ENCODE data around the gene CD300LG.
"Not testable (repeated sequence)": the region's sequence is repeated elsewhere in the genome, so short reads cannot be mapped to it uniquely, and the experiment has no call there.

The CD300LG gene, protein sequence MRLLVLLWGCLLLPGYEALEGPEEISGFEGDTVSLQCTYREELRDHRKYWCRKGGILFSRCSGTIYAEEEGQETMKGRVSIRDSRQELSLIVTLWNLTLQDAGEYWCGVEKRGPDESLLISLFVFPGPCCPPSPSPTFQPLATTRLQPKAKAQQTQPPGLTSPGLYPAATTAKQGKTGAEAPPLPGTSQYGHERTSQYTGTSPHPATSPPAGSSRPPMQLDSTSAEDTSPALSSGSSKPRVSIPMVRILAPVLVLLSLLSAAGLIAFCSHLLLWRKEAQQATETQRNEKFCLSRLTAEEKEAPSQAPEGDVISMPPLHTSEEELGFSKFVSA

DNA sequence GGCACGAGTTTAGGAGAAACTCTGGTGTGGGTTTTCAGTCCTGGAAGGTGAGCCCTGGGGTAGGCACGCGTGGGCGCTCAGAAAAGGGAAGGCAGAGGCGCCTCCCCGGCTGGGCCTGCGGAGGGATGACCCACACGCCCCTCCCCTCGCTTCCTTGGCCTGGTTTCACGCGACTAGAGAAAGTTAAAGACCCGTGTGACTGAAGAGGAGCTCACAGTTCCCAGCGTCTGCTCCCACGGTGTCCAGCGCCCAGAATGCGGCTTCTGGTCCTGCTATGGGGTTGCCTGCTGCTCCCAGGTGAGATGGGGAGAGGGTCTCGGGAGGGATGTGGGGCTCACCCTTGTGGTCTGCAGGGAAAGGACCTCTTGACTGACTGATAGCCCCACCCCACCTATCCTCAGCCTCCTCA, at the start of gene CD300LG:
Gene CD300LG, plus strand, starts transcription at position 214 of the 409 bp plus-strand sequence. Its CDS starts 41 bp downstream, at position 255.
- no peak for DNase-seq

DNA sequence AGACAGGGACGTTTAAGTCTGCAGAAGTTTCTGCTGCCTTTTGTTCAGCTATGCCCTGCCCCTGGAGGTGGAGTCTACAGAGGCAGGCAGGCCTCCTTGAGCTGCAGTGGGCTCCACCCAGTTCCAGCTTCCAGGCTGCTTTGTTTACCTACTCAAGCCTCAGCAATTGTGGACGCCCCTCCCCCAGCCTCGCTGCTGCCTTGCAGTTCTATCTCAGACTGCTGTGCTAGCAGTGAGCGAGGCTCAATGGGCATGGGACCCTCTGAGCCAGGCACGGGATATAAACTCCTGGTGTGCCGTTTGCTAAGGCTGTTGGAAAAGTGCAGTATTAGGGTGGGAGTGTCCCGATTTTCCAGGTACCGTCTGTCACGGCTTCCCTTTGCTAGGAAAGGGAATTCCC, 49.0 kb upstream of the CD300LG start:
- DNase-seq, result not testable (repeated sequence)

DNA sequence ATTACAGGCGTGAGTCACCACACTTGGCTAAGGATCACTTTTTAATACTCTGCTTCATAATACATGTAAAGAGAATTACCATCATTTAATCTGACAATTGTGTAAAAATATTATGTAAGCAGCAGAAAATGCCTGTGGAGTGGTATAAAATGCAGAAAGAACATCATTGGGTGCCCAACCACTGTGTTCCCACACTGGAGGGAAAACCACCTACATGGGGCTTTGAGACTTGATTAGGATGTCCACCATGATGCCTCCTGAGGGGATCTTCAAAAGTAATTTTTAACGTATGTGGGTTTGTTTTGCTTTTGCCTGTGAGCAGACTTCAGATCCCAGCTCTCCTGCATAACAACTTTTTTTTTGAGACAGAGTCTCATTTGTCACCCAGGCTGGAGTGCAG, 47.9 kb upstream of the CD300LG start:
- DNase-seq, result no peak

DNA sequence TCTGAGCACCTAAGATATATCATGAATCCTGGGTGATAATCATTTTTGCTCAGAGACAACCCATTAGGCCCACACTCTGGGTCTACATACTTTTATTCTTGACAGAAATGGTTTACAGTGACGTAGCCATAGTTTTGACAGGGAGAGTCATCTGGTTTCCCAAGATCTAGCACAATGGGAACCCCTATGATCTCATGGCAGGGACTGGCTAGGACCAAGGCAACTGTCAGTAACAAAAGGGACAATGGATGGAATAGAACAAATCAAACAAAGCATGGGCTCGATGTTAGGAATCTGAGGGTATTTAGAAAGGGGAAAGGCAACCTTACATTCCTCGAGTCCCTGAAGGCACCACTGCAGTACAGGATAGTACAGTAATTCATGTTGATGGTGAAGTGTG, 46.2 kb upstream of the CD300LG start:
- no peak for DNase-seq

DNA sequence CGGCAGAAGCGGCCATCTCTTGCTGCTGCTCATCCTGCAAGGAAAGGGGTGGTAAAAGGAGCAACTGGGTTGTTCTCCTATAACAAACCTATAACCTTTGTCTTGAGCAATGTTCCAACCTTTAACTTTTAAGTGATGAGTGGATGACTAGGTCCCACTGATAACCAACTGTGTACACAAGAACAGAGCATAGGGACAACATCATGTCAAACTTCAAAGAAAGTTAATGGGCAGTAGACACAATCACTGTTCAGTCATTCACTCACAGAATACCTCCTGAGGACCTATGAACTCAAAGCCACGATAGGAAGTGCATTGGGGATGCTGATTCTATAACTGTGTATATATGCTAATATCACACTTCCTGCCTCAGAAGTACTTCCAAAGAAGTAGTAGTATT, 45.1 kb upstream of the CD300LG start:
- DNase-seq, result no peak

DNA sequence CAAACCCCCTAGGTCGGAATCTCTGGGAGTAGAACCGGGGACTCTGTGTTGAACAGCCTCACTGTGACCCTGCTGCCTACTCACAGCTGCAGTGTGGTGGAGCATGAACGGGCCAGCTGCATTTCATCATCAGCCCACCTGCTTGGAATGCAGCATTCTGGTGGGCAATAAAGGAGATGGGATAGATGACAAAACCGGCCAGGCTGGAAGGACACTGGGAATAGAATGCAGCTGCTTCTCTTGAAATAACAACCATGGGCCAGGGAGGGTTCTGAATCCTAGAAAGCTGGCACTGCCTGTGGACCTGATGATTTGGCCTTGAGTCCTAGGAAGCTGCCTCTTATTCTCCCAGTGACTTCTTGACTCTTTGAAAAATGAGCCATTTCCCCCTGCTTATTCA, 43.2 kb upstream of the CD300LG start:
- DNase-seq, result no peak

DNA sequence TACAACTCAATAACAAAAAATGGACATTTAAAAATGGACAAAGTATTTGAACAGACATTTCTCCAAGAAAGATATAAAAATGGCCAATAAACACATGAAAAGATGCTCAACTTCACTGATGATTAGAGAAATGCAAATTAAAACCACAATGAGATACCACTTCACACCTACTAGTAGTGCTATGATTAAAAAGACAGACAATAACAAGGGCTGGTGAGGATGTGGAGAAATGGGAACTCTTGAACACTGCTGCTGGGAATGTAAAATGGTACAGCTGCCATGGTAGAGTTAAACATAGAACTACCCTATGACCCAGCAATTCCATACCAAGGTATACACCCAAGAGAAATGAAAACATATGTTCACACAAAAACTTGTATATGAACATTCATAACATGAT, 41.9 kb upstream of the CD300LG start:
- DNase-seq, result no peak

DNA sequence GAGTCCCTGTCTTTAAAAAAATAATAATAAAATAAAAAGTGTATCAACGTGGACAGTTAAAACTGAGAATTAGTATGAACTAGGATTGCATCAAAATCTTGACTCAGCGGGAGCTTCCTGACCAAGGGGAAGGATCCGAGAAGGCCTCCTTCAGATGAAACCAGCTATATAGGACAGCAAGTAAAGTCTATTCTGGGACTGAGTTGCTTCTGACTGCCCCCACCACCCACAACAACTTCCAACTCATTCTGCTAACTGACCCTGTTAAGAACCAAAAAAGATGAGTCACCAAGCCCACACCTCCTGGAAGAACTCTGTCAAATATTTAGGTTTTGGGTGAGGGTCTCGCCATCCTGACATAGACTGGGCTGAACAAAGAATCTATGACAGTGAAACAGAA, 38.9 kb upstream of the CD300LG start:
- DNase-seq, result no peak

DNA sequence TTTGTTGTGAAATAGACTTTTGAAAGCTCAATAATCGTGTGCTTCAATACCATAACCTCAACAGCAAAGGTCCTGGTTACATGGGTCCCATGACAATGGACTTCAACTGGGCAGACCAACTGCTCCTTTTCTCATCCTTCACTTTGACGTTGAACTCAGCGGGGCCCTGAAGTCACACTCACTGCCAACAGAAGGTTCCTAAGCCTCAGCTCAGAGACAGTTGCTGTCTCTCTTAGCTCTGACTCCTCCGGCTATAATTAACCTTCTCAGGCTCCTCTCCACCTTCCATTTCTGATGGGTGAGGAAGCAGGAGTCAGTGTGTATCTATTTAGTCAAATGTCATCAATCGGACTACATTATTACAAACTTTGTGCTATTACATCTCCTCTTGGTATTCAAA, 37.9 kb upstream of the CD300LG start:
- no peak for DNase-seq

DNA sequence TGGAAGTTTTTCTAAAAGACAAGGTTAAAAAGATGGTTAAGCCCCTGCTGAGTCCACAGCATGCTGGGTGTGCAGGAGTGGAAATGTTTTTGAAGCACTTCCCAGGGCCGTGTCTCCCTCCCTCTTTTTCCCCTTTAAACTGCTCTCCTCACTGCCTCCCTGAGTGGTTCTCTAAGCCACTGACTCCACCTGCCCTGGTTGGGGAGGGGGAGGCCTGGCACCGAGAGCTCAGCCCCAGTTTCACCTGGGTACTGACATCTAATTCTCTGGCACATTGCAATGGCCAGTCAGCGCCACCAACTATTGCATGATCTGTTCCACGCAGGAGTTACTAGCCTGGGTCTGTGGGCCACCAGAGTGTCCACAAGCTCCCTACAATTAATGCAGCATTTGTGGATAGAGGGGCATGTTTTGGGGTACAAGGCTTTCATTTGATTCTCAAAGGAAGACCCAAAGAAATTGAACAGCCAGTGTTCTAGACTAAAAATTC, 36.7 kb upstream of the CD300LG start:
- DNase-seq, result peak in 1 of 2 experiments; percentile 6

DNA sequence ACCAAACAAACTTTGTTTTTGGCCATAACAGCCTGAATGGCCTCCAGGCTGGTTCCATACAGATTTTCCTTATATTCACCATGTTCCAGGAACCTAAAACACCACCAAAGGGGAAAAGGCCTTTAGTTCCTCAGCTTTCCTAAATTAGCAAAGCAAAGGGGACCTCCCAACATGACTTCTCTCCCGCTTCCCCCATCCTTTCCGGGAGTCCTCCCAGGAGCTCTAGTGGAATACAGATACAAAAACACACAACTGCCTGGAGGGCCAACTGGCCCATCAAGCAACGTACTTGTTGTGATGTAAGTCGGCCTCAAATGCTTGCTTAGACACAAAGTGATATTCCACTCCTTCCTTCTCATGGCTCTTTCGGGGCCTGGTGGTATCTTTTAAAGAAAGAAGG, 36.2 kb upstream of the CD300LG start:
- no peak for DNase-seq

DNA sequence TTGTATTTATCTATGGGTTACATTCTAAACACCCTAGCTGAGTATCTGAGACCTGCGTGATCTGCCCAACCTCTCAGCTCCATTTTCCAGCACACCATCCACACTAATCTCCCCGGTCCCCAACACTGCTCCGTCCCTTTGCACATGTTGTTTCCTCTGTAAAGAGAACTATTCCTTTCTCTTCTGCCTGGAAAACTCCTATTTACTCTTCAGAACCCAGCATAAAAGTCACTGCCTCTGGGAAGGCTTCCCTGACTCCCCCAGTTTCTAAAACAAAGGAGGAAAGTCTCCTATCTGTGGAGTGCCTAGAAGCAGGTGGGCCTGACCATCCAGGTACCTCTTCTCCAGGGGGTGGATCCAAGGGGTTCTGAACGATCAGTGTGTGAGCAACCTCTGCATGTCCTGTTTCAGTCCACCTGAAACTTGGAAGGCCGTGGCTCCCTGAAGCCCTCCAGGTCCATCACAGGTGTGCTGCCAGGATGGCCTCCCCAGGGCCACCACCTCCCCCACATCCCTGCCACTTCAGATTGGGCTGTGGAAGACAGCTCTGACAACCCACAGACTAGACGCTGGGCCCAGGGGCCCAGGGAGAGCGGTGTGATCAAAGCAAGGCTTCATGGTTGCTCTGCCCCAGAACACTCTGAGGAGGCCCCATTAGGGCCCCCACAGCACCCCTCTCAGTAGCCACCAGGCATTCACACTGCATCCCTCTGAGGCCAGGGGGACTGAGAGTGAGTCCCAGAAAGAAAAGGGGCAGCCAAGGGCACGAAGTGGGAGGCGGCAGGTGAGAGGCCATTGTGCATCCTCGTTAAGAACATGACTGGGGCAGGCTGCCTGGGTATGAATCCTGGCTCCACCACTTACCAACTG, 34.3 kb upstream of the CD300LG start:
- no peak for DNase-seq

DNA sequence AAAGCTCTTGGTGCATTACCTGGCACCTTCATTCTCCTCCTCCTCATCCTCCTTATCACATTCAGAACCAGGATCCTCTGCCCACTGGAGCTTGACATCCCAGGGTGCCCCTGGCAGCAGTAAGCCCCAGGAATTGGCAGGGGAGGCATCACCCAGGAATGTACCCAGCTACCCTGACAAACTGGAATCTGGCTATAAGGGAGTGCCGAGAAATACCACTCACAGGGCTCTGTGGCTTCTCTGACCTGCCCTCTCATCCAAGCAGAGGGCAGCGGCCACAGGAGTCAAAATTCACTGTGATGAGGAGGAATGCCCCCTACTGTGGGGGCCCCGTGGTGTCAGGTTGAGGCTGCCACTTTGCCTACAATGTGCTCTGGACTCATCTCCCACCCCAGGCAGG, 33.6 kb upstream of the CD300LG start:
- no peak for DNase-seq

DNA sequence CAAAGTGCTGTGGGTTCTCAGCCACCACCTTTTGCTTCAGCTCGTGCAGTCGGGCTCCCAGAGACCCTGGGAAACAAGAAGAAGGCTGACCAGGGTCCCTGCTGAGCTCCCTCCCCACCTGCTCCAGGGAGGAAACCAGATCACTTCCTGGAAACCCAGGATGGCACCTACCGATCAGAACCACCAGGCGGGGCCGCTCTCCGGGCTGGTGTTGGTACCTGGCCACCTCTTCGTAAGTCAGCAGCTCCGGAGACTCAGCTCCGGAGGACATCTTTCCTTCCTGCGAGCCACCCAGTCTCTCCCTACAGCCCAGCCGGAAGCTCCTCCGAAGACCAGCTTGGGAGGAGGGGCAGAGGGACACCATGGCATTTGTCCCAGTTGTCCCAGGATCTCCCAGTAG, 33.0 kb upstream of the CD300LG start:
- no peak for DNase-seq

DNA sequence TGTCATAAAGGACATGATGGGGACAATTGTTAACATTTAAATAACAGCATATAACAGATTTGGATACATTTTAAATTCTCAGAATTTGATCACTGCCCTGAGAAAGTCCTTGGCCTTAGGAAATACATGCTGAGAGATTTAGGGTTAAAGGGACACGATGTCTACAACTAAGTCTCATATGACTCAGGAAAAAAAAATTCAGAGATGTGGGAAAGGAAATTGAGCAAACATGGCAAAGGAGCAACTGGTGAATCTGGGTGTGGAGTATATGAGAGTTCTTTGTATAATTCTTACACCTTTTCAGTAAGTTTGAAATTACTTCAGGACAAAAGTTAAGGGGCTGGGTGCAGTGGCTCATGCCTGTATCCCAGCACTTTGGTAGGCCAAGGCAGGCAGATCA, 32.3 kb upstream of the CD300LG start:
- no peak for DNase-seq

DNA sequence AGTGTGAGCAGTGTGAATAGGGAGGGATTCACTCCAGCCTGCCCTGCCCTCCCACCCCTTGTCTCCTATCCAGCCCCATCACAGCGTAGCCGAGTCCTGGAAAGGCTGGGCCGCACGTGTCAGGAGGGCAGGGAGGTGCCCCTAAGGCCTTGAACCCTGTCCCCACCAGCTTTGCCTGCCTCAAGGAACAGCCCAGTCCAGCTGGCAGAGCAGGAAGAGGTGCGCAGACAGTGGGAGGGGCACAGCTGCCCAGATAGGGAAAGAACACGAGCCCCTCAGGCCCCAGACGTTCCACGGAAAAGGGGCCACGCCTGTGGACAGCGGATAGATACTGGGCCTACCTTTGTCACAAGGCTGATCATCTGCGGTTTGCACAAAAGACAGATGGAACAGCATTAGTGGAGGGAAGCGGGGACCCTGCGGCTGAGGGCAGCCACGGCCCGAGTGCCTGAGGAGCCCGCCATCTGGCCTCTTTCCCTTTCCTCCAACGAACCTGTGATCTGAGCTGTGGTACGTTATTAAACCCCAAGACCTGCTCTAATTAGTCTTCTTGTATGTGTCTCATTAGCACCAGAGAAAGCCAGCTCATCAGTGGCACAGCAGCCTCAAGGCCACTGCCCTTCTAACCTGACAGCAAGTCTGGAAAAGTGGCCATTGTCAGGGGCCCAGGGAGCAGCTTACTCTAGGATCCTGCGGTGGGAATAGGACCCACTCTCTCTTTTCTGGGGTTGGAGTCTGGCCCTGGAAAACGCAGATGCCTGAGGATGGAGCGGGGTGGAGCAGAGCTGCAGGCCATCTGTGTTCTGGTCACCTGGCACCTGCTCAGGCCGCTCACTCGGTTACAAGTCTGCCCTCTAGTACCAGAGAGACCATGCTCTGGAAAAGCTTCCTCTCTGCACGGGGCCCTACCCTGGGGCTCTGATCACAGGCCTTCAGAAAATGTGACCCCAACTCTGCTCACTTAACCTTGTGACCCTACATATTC, 30.3 kb upstream of the CD300LG start:
- peak; percentile 76 to 94 for DNase-seq

DNA sequence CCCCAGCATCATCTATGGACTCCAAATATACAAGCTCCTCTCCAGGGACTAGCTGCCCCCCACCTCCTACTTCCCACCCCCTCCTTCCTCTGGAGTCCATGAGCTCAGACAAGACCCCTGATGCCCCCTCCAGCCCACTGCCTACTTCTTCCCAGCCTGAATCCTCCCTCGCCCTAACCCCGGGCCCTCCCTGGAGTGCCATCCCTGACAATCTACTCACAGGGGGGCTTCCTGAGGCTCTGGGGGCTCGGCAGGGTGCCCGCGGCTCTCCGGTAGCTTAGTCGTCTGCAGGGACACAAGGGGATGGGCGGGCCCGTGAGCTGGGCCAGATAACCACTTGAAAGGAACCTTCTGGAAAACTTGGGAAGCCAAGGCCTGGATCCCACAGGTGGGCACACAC, 29.1 kb upstream of the CD300LG start:
- no peak for DNase-seq

DNA sequence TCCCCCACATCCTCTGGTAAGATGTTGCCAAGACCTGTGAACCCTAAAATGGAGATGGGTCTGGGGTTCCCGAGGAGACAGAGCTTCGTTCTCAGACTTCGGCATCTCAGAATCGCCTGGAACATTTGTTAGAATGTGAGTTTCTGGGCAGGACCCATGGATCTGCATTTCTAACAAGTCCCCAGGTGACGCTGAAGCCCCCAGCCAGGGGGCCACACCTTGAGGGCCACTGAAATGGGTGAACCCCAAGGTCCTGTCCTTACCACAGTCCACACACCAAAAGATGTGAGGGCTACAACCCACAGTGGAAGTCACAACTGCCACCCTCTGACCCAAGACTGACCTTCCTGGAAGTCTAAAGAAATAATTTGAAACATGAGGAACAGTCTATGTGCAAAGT, 28.0 kb upstream of the CD300LG start:
- no peak for DNase-seq

DNA sequence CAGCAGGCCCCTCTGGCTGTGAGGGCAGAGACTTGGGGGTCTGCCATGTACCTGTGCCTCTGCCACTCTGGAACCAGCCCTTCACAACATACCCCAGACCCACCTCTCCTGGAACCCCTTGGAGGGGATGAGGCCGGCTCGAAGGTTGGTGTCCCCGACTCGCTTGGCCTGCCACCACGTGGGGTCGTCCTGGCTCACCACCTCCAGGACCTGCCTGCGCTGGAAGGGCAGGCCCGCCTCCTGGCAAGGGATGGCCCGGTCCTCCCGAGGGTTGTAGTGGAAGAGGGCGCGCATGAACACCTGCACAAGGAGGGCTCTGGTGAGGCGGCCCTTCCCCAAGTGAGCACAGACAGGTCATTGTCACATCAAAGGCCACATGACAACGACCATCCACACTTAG, 26.2 kb upstream of the CD300LG start:
- no peak for DNase-seq

DNA sequence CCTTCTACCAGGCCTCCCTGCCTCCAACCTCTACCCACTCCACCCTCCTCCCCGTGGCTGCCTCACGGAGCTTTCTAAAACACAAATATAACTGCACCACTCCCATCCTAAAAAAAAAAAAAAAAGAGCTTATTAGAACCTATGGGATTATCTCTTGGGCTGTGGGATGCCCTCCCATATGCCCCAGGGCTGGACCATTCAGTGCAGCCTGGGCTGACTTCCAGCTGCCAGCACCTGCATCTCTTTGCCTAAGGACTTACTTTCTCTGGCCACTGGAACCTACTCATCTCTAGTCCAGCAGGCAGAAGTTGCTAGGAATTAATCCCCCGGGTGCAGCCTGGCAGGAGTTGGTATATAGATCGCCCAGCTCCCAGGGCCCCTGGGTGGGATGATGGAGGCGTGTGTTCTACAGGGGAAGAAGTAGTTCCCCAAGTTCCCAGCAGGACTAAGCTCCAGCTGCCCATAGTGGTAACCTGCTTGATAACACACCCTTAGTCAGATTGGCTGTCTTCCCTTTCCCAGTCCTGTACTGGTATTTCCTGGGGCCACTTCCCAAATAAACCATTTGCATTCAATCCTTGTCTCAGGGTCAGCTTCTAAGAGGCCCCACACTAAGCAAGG, 24.3 kb upstream of the CD300LG start:
- DNase-seq, result peak; percentile 34 to 72

DNA sequence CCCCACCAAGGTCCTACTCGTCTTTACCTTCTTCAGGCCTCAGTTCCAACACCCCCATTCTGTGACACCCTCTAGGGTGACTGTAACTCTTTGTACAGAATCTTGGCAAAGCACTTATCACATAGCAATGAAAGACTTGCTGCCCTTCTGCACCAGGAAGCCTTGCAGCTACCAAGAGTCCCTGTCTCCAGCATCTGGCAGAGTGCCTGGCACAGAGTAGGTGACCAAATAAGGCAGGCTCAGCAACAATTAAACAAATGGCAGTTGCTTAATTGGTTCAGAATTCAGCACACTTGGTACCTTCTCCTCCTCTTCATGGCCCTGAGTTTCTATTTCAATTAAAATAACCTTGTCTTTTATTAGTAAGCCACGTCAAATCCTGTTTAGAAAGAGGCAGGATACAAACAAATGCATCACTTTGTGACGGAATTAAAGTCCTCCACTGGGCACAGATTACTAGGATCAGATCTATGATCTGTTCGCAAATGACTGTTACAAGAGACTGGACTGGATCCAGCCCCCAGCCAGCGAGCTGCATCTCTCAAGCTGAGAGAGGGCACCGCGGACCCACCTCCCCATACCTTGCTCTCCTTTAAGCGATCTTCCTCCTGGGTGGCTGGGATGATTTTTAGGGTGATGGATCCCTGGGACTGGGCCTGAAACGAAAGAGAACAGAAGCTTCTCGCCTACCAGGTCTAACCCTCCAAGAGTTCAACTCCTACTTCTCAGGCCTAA, 23.5 kb upstream of the CD300LG start:
- DNase-seq, result peak in 1 of 2 experiments; percentile 22

DNA sequence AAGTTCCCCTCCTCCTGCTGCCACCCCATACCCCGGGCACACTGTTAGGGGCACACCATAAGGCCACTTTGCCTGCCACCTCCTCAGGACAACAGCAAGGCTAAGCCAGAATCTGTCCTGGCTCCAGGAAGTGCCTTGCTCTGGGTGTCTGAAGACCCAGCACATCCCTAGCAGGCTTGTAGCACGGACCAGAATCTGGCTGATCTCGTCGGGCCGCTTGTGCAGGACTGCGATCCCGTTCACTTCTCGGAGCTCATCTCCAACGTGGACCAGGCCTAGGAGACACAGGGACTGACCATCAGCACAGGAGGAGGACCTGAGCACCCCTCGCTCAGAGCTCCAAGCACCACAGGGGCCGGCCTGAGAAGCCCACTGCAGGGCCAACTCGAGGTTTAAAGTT, 21.4 kb upstream of the CD300LG start:
- no peak for DNase-seq
